PC-3 (cell line): ENCODE measurements around the gene DAPK1.

ENCODE experiments used
- EZH2 ChIP-seq: fragments of 300-600 bp; sonication (generic); IDR thresholded peaks from one replicate; pipeline ENCODE4 v1.6.1; 2017; ENCODE audit warnings: antibody characterized with exemption, mild to moderate bottlenecking, low read length; ENCODE audit not compliant: unreplicated experiment
- EZH2phosphoT487 ChIP-seq: fragments of 300-600 bp; sonication (generic); IDR thresholded peaks from 2 replicates; pipeline ENCODE4 v1.6.1; 2018; ENCODE audit warnings: mild to moderate bottlenecking, antibody characterized with exemption, low read length, borderline replicate concordance
- TF ChIP-seq, protein P1 (sequence below): fragments of 300-600 bp; sonication (generic); conservative IDR thresholded peaks from 2 replicates; pipeline ENCODE4 v1.5.1; 2017; ENCODE audit warnings: antibody characterized with exemption, low read depth, mild to moderate bottlenecking, low read length

DNA sequence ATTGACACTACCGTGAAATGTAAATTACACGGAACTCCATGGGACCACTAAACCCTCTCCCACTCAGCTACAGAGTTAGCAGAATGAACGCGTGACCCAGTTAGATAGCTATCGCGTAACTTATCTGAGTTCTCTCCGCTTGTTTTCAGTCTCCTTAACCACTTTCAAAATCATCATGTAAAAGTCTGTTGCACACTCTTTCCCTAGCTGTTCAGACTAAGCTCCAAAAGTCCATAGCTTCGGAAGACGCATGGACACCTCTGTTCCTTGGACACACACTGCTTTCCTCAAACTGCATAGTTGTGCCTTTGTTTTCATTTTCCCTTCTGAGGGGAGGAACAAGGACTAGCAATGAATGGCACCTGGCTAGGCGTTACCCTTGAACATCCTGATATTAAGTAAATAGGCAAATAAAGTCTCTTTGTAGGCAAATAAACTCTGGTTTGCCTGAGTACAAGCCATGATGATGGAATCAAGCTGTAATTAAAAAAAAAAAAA lies 83.3 kb downstream of the DAPK1 start:
- TF ChIP-seq, protein P1, sequence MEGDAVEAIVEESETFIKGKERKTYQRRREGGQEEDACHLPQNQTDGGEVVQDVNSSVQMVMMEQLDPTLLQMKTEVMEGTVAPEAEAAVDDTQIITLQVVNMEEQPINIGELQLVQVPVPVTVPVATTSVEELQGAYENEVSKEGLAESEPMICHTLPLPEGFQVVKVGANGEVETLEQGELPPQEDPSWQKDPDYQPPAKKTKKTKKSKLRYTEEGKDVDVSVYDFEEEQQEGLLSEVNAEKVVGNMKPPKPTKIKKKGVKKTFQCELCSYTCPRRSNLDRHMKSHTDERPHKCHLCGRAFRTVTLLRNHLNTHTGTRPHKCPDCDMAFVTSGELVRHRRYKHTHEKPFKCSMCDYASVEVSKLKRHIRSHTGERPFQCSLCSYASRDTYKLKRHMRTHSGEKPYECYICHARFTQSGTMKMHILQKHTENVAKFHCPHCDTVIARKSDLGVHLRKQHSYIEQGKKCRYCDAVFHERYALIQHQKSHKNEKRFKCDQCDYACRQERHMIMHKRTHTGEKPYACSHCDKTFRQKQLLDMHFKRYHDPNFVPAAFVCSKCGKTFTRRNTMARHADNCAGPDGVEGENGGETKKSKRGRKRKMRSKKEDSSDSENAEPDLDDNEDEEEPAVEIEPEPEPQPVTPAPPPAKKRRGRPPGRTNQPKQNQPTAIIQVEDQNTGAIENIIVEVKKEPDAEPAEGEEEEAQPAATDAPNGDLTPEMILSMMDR: no peak
- no peak for TF ChIP-seq EZH2
- TF ChIP-seq EZH2phosphoT487: no peak
